GM18507 (cell line): Measurements from ENCODE around the gene HYOU1.
"Not testable (repeated sequence)": the region's sequence is repeated elsewhere in the genome, so short reads cannot be mapped to it uniquely, and the experiment has no call there.

Experiments
- DNase-seq: peaks from one replicate; pipeline ENCODE4 v3.0.0; 2011; ENCODE audit warnings: low read depth; ENCODE audit not compliant: insufficient read length; ENCODE audit errors: extremely low spot score
- FAIRE-seq: peaks from 2 replicates; lab custom pipeline; 2011; peaks lifted over from hg19 to GRCh38; lab: Jason Lieb, UNC

HYOU1 gene

DNA sequence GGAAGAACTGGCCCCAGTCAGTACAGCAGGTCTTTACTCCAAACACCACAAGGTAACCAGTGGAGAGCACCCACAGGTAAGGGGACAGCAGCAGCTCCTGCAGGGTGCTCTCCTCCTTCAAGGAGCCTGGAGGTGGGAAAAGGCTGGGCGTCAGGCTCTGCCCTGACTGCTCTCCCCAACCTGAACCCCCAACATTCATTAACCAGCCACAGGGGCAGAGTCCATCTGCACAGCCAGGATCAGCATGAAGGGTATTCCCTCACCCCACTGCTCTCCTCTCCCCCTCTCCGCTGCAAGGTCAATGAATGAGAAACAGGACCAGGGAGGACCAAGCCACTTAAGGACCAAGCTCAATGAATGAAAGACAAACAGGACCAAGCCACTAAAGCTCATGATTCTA lies 30.0 kb downstream of the HYOU1 start:
- FAIRE-seq (no peak), DNase-seq (no peak)

DNA sequence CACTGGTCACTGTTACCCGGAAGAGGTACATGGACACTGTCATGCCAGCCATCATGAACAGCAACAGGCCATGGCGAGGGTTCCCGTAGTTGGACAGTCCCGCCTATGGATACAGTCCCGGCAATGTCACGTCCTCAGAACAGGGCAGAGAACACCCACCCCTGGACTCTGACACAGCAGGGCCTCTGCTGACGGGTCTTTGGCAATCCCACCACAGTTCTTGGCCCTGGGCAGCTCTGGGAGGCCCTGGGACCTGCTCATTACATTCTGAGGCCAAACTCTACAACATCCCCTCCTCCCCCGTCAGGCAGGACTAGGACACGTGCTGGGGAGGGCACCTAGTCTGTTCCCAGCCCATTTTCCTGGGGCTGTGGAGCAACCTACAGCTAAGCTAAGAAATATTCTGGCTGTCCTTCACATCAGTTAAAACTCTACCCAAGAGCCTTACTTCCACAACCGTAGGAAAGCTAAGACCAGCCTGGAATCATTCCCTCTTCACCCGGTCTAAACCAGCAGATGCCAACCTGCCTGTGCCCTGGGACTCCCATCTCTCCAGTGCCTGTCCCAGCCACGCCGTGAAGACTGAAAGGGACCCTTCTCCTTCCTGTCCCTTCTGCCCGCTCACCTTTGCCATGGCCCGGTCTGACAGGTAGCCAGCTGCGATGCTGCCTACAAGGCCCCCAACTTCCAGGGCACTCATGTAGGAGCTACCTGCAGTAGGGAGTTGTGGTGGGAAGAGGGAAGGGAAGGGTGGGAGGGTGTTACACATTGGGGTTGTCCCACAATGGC lies 30.8 kb downstream of the HYOU1 start:
- no peak for FAIRE-seq
- no peak for DNase-seq

GRCh38 chr11:119025541-119025940 lies 31.5 kb downstream of the HYOU1 start:
- DNase-seq (no peak), FAIRE-seq (no peak)

- FAIRE-seq (no peak), DNase-seq (no peak)
These were observed 31.9 kb downstream of the HYOU1 start for GRCh38 chr11:119025099-119025473.

DNA sequence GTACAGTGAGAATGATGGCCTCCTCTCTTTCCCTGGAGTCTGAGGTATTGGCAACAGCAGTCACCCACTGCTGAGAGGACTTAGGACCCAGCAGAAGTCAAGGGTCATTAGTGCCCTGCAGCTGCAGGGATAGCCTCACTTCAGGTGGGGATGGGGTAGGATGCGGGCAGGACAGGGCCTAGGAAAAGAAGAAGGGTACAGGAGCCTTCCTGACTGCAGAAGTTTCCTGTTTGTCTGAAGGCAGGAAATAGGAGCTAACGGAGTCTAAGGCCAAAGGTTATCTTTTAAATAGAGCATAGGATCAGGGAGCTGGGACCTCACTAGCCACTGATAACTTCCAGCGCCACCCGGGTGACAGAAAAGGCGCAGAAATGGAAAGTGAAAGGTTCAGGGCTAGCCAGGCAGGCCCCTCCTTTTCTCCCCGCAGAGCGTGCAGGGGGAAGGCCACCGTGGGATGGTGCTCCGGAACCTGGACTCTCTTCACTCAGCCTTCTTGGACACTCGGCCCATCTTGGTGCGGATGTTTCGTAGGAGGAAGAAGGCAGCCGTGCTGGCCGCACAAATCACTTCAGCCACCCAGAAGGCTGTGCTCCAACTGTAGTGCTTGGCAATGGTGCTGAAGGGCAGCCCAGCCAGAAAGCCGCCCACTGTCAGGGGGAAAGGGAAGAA lies 32.4 kb downstream of the HYOU1 start:
- DNase-seq (no peak), FAIRE-seq (no peak)

- no peak for DNase-seq
These were observed 33.3 kb downstream of the HYOU1 start for GRCh38 chr11:119023741-119024140.

DNA sequence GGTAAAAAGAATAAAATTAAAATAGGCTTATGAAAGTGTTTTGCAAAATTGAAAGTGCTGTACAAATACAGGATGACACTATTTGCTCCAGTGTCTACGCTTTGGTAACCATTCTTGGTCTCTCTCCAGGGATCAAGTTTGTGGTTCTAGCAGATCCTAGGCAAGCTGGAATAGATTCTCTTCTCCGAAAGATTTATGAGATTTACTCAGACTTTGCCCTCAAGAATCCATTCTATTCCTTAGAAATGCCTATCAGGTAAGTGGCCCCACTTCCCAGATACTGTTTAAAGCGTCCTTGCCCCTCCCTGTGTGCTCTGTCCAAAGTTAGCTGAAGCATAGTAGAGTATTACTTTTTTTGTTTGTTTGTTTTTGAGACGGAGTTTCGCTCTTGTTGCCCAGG lies 35.4 kb downstream of the HYOU1 start:
- no peak for DNase-seq
- FAIRE-seq, result no peak

More at GRCh38 chr11:119023741-119024140, 33.3 kb downstream of the HYOU1 start:
- no peak for FAIRE-seq

- FAIRE-seq (no peak), DNase-seq (no peak)
These were observed 37.0 kb downstream of the HYOU1 start for GRCh38 chr11:119019996-119020395.

GRCh38 chr11:119018074-119018938 lies 38.7 kb downstream of the HYOU1 start, which contains the start of the genes RPS25 and TRAPPC4:
Gene RPS25, minus strand, starts transcription at chr11:119018343. Its CDS starts 59 bp downstream, at chr11:119018284.
Gene TRAPPC4, plus strand, starts transcription at chr11:119018766. Its CDS starts 30 bp downstream, at chr11:119018796.
- FAIRE-seq, result peak; percentile 94
- DNase-seq, result peak; percentile 84

DNA sequence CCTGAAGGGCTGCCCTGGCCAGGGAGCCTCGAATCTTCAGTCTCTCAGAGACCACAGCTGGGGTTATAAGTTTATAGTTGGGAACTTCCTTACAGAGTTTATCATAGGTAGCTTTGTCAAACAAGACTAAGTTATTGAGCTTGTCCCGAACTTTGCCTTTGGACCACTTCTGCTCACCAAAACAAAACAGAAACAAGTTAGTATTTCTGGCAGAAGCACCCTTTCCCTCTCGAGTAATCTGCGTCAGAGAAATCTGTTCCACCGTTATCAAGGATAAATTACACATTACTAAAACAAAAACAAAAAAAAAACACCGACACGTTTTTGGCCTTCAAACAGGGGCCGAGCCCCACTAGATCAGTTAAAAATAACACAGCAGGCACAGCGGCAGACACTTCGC lies 39.6 kb downstream of the HYOU1 start:
- FAIRE-seq, DNase-seq: not testable (repeated sequence)

- FAIRE-seq (no peak), DNase-seq (no peak)
These were observed 40.6 kb downstream of the HYOU1 start for GRCh38 chr11:119016216-119017009.

GRCh38 chr11:119015054-119015611 lies 41.9 kb downstream of the HYOU1 start:
- DNase-seq (no peak), FAIRE-seq (no peak)

DNA sequence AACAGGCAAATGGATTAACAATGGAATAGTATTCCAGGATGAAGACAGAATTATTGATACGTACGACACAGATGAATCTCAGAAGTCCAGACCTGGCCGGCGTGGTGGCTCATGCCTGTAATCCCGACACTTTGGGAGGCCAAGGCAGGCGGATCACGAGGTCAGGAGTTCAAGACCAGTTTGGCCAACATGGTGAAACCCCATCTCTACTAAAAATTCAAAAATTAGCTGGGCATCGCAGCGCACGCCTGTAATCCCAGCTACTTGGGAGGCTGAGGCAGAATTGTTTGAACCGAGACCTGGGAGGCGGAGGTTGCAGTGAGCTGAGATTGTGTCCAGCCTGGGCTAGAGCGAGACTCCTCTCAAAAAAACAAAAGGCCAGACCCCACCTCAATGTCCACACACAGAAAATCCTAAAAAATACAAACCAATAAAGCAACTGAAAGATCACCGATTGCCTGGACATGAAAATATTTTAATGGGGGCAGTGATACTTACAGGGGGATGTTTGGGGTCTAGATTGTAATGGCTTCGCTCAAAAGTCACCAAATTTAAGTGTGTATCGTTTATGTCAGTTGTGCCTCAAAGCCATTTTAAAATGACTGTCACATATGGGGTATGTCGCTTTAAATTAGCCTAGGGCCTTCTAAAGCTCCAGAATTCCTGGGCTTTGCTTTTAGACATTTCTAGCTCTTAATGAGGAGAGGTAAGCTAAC lies 42.6 kb downstream of the HYOU1 start:
- DNase-seq (no peak), FAIRE-seq (no peak)

DNA sequence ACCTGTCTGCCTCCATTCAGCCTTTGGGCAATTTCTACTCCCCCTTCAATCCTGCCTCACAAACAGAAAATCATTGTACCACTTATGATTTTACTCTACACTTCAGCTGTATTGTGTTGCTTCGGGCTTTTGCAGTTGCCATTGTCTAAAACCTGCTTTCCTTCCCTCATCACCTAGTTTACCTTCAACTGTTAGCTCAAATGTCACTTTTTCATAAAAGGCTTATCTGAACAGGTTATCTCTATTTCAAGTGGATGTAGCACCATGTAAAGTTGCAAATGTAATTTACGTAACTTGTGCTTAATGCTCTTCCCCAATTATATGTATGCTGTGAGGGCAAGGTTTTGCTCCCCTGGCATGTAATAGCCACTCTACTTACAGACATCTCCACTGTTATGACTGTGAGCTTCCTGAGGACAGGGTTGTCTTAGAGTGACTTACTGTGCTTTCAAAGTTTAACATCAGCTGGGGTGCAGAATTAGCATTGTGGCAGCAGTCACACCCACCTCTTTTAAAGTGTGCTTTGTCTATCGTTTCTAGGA lies 44.3 kb downstream of the HYOU1 start:
- DNase-seq, result no peak
- no peak for FAIRE-seq

DNA sequence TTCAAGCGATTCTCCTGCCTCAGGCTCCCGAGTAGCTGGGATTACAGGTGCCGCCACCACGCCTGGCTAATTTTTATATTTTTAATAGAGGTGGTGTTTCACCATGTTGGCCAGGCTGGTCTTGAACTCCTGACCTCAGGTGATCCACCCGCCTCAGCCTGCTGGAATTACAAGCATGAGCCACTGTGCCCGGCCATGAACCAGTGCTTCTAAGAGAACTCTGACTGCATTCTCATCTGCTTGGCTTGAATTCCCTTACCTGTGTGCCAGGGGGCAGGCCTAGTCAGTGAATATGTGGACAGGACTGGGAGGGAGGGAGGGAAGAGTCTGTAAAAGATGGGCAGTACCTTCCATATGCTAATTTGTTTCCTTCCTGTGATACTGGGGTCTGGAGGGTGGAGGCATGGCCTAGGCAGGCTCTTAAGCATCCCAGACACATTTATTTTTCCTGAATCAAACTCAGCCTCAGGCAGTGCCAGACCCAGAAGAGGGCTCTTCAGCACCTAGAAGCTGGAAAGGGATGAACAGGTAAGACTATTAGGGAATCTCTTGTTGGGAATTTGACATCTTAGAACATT lies 45.4 kb downstream of the HYOU1 start:
- DNase-seq (no peak), FAIRE-seq (no peak)

DNA sequence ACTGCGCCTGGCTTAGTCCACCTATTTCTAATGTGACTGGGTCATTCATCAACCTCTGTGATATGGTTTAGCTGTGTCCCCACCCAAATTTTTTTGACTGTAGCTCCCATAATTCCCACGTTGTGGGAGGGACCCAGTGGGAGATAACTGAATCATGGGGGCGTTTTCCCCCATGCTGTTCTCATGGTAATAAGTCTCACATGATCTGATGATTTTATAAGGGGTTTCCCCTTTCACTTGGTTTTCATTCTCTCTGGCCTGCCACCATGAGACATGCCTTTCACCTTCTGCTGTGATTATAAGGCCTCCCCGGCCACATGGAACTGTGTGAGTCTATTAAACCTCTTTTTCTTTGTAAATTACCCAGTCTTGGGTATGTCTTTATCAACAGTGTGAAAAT lies 50.3 kb downstream of the HYOU1 start:
- DNase-seq, result no peak
- FAIRE-seq, result no peak

DNA sequence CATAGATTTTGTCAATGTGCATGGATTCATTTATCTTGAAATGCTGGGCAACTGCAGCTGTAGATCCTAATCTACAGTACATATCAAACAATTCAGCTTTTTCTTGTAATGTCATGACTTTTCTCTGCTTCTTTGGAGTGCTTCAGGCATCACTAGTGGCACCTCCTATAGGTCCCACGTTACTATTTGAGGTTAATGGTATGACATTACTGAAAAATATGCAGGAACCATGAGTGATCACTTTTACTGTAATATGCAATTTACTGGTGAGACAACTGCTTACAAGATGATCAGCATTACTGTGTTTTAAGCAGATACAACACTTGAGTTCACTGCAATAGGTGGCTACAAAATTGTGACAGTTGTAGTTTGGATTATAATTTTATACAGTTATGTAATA lies 56.1 kb downstream of the HYOU1 start:
- no peak for FAIRE-seq
- DNase-seq, result no peak

DNA sequence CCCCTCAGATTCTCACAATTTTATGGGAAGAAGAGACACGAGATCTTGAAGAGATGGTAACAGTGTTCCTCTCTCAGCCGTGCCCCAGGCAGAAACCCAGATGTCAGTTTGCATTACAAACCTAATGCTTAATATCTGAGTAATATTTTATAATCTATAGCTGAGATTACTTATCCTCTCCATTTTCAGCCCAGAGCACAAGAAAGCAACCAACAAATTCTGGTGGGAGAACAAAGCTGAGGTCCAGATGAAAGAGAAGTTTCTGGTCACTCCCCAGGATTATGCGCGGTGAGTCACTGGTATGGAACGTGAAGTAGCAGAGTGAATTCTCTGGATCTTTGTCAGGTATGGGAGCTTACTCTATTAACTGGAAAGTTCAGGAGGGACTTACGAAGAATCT lies 58.2 kb downstream of the HYOU1 start:
- FAIRE-seq (no peak), DNase-seq (no peak)
